Activated naive CD4-positive, alpha-beta T cell (primary cell): ENCODE measurements around the gene SEC24A.
A peak's percentile ranks its signal among the peaks of the same experiment; 100 is the strongest.
"Not testable (repeated sequence)": the region's sequence is repeated elsewhere in the genome, so short reads cannot be mapped to it uniquely, and the experiment has no call there.

Experiments
- DNase-seq, 4 experiments: peaks; one replicate each; lab custom pipeline; 2025; lab: John Stamatoyannopoulos, UW

Gene SEC24A

GRCh38 chr5:134741052-134741451, 92.5 kb downstream of the SEC24A start:
- no peak for DNase-seq

- no peak for DNase-seq
Measured at GRCh38 chr5:134742134-134742533, 93.5 kb downstream of the SEC24A start.

GRCh38 chr5:134749415-134749814, 100.8 kb downstream of the SEC24A start:
- DNase-seq = no peak

- no peak for DNase-seq
Measured at GRCh38 chr5:134758176-134758503, 109.6 kb downstream of the SEC24A start.

GRCh38 chr5:134758504-134759341, 110.1 kb downstream of the SEC24A start, which contains the start of gene DDX46:
TSS of gene DDX46 (plus strand) at chr5:134758779. CDS start at chr5:134758939, 160 bp downstream.
- DNase-seq = peak; percentile 81 to 94 (median 88)

GRCh38 chr5:134767528-134768291, 119.1 kb downstream of the SEC24A start:
- DNase-seq = not testable (repeated sequence)

- no peak for DNase-seq
Measured at GRCh38 chr5:134769206-134769605, 120.6 kb downstream of the SEC24A start.

GRCh38 chr5:134772461-134773125, 124.0 kb downstream of the SEC24A start:
- DNase-seq = no peak

- DNase-seq = no peak
Measured at GRCh38 chr5:134777366-134777765, 128.8 kb downstream of the SEC24A start.
